GM21529 (cell line): ENCODE results near the gene ZDHHC7.
"Not testable (repeated sequence)": the region's sequence is repeated elsewhere in the genome, so short reads cannot be mapped to it uniquely, and the experiment has no call there.

Source experiments
- ATAC-seq: cut with Tn5 transposase; IDR thresholded peaks from one replicate; pipeline ENCODE4 v1.9.1; 2021; ENCODE audit not compliant: unreplicated experiment

The ZDHHC7 gene

DNA sequence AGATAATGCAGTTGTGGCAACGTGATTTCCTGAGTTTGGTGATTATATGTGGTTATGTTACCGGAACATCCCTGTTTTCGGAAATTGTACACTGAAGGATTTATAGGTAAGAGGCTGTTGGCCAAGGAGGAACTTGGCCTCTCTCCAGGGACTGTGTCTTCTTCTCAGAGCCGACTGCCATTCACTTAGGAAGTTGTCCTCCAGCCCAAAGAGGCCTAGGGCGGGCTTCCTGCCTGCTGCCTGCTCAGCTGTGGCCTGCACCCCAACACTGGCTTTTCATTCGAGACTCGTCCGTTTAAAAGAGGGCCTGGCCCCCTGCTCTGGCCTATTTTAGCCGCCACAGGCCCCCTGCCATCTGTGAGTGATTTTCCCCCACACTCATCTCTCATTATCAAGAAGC is 64.3 kb downstream of the ZDHHC7 start:
- ATAC-seq: no peak

DNA sequence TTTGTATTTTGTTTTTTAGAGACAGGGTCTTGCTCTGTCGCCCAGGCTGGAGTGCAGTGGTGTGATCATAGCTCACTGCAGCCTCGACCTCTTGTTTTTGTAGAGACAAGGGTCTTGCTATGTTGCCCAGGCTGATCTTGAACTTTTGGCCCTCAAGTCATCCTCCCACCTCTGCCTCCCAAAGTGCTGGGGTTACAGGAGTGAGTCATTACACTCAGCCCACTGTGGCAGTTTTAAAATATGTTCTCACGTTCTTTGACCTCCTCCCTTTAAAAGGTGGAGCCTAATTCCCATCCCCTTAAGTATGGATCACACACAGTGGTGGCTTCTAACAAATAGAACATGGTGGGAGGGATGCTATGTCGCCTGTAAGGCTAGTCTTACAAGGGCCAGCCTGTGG is 67.7 kb downstream of the ZDHHC7 start:
- no peak for ATAC-seq

DNA sequence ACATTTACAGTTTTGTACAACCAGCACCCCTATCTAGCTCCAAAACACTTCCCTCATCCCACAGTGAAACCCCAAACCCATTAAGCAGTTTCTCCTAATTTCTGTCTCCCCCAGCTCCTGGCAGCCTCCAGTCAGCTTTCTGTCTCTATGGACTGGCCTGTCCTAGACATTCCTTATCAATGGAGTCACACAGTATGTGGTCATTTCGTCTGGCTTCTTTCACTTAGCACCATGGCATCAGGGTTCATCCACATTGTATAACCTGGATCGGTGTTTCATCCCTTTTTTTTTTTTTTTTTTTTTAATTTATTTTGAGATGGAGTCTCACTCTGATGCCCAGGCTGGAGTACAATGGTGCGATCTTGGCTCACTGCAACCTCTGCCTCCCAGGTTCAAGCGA is 68.5 kb downstream of the ZDHHC7 start:
- no peak for ATAC-seq

DNA sequence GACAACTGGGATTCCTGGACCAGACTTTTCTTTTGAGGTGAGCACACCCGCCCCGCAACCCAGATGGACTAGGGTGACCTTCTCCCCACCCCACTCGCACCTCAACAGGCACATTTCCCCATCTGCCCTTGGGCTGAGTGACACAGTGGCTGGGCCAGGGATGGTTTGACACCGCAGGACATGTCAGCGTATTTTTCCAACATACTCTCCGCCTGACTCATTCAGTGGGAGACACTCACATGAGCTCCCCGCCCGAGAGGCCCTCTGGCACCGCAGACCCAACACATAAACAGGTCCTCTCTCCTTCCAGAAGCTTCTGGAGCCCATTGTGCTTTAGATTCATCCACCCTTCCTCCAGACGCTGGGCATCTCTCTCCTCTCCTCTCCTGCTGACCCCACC is 69.4 kb downstream of the ZDHHC7 start:
- ATAC-seq: no peak

DNA sequence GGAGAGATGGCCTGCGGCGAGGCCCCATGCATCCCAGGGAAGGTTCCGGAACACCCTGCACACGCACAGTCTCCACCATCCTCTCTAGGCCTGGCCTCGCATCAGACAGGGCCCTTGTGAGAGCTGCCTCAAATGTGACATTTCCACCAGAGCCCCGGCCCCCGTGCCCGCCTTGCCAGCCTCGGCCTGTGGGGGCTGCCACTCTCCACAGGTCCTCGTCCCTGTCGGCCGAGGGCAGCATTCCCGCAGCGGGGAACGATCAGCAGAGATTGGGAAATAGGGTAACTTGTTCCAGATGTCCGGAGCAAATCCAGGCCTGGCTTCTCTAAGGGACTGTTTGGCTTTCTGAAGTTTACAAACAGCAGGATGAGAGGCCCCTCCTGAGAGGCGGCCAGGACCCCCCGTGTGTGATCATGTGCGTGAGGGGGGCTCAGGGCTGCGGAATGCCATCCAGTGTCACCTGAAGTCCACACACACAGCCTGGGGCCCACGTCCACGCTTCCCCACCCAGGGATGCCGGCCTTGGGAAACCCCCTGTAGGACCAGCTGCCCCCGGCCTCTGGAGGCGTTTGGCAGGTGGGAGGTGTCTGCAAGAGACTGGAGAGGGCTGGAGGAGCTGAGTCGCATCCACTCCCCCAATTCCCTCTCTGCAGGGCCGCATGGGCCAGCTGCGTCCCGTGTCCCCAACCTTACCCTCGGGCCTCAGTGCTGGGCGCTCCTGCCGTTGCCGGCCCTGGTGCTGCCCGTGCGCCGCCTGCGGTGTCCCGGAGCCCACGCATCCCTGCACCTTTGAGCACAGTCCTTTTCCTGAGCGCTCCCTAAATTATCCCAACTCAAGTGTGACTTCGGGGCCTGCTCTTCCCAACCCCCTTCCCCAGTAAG is 70.4 kb downstream of the ZDHHC7 start:
- no peak for ATAC-seq

DNA sequence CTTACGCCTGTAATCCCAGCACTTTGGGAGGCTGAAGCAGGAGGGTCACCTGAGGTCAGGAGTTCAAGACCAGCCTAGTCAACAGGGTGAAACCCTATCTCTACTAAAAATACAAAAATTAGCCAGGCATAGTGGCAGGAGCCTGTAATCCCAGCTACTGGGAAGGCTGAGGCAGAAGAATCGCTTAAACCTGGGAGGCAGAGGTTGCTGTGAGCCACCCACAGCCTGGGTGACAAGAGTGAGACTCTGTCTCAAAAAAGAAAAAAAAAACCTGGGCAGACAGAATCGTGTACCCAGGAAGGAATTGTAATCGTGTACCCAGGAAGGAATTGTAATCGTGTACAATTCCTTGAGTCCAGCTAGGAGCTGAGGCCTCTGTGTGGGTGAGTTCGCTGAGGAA is 72.7 kb downstream of the ZDHHC7 start:
- not testable (repeated sequence) for ATAC-seq

DNA sequence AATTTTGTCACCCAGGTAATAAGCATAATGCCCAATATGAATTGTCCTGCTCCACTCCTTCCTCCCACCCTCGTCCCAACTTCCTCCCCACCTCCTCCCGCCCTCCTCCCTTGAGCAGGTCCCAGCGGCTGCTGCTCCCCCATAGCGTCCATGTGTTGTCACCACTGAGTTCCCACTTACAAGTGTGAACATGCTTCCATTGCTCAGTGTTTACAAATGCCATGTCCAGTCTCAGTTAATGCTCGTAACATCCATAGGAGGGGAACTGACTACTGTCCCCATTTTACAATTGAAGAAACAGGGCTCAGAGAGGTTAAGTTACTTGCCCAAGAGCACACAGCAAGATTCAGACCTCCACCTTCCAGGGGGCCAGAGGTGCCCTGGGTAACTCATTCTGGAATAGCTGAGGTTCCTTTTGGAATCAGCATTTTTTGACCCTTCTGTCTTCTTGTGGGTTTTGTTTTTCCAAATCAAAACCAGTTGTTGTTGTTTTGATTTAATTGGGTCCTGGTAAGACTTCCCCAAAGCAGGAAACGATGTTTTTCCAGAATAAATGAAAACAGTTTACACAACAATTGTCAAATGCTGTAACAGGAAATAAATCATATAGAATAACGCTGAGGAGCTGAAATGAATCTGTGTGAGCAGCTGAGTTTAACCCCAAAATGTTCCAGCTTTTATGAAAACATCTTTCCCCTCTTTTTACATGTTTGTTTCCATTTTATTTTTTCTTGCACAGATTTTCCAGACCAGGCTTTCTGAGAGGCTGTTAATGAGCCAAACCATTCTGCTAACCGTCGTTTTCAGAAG is 73.9 kb downstream of the ZDHHC7 start:
- ATAC-seq: no peak

DNA sequence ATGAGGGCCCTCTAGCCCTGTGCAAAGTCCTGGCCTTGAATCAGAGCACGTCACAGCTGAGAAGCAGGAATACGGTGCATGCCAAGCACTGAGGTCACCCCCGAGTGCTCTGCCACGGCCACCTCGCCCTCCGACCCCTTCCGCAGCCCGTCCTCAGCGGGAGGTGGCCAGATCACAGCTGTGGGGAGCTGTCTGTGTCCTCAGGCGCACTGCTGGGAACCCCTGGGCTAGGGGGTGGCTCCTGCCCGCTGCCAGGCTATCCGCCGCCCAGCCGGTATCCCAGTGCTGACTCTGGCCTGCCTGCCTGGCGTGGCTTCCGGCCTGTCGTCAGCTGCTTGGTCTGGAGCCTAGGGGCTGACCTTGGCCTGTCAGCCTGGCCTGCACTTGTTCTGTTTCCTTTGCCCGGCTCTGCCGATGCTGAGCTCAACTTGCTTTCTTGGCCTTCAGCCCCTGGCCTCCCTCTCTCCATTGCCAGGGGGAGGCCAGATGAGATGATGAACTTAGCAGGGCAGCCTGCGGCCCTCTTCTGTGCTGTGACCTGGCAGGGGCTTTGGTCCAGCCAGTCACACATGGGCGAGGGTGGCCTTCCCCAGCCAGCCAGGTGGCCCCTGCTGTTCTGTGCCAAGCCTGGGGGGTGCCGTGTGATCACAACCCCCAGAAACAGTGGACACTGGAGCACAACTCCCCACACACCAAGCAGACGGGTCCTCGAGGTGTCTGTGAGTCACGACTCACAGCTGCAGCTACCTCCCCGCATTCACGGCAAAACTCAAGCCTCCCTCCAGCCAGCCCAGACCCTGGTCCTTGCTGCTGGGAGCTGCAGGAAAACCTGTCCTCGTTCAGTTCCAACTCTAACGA is 77.3 kb downstream of the ZDHHC7 start:
- ATAC-seq: no peak

DNA sequence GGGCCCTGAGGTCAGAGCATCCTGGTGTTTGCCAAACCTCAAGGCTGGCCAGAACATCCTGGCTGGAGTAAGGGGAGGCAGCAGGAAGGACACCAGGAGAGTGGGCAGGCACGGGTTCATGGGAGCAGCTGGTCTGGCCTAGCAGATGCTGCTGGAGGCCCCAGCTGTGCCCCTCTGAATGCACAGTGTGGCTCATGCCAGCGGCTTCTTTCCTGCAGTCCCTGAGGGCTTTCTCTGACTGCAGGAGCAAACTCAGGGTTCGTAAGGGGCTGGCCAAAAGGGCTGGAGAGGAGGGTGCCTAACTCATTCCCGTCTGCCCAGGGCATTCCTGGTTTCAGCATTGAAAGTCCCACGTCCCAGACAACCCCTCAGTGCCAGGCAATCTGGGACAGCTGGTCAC is 78.7 kb downstream of the ZDHHC7 start:
- no peak for ATAC-seq

DNA sequence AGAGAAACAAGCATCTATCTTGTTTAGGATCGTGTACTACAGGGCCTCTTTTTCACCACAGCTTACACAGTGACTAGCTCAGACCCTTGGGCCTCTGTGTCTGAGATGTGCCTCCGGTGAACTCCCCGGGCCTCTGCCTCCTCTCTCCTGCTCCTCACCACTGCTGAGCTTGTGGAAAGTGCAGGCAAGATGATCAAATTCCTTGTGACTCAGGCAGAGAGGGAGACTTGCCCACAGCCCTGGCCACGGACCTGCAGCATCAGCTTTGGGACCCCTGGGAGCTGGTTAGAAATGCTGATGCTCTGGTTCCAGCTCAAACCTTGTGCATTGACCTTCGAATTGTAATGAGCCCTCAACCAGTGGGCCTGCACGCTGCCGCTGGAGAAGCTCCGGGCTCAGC is 79.8 kb downstream of the ZDHHC7 start:
- no peak for ATAC-seq

DNA sequence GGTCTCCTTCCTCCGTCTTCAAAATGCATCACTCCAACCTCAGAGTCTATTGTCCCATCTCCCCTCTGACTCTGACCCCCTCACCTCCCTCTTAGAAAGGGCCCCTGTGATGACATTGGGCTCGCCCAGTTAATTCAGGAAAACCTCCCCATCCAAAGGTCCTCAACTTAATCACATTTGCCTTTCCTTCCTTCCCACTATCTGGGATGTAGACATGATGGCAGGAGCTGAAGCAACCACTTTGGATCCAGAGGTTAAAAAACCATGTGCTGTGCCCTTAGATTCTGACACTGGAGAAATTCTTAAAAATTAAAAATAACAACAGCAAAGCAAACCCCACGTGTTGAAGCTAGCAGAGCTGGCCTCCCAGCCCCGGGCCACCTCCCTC is 80.2 kb downstream of the ZDHHC7 start:
- no peak for ATAC-seq

DNA sequence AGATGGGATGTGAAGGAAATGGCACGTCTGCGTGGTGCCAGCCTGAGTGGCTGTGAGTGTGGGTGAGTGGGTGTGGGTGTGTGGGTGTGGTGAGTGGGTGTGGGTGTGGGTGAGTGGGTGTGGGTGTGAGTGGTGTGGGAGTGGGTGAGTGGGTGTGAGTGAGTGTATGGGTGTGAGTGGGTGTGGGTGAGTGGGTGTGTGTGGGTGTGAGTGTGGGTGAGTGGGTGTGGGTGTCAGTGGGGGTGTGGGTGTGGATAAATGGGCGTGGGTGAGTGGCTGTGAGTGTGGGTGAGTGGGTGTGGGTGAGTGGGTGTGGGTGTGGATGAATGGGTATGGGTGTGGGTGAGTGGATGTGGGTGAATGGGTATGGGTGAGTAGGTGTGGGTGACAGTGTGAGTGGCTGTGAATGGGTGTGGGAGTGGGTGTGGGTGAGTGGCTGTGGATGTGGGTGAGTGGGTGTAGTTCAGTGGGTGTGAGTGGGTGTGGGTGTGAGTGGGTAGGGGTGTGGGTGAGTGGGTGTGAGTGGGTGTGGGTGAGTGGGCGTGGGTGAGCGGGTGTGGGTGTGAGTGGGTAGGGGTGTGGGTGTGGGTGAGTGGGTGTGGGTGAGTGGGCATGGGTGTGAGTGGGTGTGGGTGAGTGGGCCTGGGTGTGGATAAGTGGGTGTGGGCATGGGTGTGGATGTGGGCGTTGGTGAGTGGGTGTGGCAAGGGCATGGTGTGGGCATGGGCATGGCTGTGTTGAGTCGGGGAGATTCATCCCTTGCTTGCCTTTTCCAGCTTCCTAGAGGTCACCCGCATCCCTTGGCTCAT is 80.8 kb downstream of the ZDHHC7 start:
- ATAC-seq: no peak

DNA sequence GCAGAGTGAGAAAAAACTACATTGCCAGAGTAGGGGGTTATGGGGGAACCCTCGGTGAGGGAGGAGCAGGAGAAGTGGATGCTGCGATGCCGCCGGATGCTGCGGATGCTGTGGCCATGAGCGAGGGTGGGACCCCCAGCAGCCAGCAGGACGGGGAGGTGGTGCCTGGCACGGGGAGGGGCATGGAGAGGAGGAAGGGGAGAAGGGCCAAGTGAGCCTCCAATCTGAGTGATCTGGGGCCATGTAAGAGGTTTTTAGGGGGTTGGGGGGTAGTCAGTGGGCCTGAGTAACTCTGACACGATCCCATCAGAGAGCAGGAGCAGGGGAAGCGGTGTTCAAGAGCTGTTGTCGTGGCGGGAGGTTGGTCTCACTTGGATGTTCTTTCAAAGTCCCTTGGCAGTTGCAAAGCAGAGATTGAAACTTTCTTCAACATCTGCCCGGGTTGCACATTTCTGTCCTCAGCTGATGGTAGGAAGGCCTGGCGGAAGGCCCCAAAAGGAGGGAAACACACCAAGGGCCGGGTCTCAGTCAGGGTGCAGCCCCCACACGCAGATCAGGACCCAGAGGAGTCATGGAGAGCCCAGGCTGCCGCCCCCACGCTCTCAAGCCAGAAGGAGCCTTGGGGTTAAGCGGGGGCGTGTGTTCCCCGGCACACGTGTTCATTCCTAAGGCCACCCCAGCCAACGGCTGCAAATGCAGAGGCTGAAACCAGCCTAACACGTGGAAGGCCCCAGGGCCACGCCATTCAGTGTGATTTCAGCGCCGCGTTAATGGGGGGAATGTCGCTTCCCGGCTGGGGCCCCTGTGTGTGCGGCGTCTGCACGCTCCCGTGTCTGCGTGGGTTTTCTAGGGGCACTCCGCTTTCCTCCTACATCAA is 81.7 kb downstream of the ZDHHC7 start:
- no peak for ATAC-seq

DNA sequence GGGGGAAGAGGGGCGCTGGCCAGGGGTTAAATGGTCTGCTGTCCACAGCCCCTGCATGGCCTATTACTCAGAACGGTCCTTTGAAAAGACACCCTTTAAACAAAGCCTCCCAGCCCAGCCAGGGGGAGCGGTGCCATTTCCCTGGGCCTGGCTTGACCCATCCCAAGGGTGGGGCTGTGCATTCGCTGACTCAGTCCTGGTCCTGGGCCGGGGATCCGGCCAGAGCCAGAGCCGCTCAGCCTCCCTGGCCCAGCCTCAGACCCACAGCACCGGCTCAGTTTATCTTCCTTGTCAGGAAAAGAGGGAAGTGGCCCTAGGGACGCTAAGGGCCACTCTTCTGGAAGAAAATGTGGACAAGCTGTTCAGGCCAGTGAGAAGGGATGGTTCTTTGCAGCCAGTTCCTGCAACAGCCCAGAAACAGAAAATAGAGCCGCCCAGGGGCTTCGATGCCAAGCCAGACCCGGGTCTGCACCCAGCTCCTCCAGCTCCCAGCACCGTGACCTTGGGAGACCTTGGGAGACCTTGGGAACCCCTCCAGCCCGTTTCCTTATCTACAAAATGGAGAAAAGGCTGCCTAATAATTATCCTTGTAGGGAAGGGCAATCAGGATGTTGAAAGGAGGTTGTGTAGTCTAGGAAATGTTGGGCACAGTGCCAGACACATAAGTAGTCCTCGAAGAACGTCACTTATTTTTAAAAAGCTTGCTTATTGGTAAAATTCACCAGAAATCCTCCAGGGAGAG is 82.5 kb downstream of the ZDHHC7 start:
- no peak for ATAC-seq

DNA sequence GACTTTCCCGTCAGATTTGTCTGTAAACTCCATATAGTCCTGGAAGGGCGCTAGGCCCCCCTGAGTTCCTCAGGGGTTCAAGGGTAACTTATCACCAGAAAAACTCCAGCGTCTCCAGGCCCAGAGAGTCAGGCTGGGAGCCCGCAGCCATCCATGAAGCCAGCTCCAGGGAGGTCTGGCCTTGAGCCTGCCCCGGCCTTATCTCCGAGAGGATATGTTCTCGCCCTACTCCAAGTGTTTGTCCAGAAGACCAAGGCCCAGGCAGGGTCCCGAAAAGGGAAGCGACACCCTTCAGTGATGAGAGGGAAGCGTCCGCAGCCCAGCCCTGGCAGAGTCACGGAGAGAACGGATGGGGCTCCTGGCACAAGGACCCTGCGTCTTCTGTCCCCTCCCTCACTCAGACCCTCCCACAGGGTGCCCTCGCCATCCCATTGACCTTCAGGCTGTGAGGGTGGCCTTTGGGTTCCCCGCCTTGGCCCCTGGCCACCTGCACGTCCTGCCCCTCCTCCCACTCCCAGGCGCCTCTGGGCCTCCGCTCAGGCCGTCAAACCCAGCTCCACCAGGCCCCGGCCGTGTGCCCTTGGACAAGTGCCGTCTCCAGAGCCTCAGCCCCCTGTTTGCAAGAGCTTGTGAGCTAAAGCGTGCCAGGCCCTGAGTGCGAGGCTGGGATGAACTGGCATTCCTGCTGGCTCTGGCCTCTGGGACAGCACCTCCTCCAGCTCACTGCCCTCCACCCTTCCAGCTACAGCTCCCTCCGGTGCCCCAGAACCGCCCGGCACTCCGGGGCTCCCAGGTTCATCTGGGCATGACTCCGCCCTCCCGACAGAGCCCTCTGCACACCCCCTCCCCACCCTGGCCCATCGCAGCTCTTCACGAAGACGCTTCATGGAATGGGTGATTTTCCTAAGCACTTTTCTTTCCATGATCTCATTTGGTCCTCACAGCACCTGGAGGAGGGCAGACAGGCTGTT is 83.4 kb downstream of the ZDHHC7 start:
- no peak for ATAC-seq

DNA sequence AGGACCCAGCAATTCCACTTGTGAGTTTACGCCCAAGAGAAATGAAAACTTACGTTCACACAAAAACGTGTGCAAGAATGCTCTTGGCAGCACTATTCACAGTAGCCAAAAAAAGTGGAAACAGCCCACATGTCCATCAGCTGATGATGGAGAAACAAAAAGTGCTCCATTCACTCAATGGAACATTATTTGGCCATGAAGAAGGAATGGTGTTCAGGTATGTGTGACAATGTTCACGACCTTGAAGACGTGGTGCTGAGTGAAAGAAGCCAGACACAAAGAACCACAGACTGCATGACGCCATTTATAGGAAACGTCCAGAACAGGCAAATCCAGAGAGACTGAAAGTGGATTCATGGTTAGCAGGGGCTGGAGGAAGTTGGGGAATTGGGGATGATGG is 84.9 kb downstream of the ZDHHC7 start:
- no peak for ATAC-seq

DNA sequence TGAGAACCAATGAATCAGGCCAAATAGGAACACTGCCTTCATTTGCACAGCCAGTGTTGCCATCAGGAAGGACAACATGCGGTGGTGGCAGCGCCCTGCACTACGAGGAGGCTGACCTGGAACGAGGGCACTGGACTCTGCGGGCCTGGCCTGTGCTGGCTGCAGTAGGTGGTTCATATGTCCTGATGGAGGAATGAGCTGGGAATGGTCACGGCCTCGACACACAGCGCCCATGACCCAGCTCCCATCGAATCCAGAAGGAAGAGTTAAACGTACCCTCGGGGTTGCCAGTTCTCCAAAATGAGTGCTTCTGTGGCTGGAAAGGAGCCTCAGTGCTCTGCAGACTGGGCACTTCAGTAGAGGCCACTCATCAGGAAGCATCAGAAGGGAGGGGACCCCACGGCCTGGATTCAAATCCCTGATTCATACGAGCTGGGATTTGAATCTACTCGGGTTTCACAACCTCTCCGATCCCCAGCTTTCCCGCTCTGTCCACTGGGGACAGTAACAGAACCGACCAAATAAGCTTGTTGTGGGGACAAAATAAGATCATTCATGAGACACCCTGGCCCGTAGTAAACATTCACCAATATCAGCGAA is 85.5 kb downstream of the ZDHHC7 start:
- ATAC-seq: no peak
